Activated CD8-positive, alpha-beta T cell treated with anti-CD3 and anti-CD28 coated beads for 36 hours (primary cell): ENCODE measurements around the gene CDT1. TPM values are rescaled to one million over a fixed set of nuclear protein-coding genes. Genes with fewer than 3 reads are reported as not detected.

ENCODE experiments used
- ATAC-seq: fragments of 200-7000 bp; cut with Tn5 transposase; one replicate; pipeline ENCODE4 v1.10.0; 2021; ENCODE audit warnings: mild to moderate bottlenecking, moderate library complexity
- CTCF ChIA-PET: fragments of 350-600 bp; sonication (Branson Sonifier 250); formaldehyde crosslinking; loops from one replicate; lab custom pipeline; 2021; ENCODE audit warnings: antibody characterized with exemption; lab: Charles Lee
- POLR2A ChIA-PET: fragments of 350-600 bp; sonication (Branson Sonifier 250); formaldehyde crosslinking; loops from one replicate; lab custom pipeline; 2021; ENCODE audit warnings: antibody characterized with exemption; lab: Charles Lee
- DNase-seq: peaks from one replicate; pipeline ENCODE4 v3.0.0-alpha.2; 2020
- H3K27ac Mint-ChIP-seq: one replicate; pipeline ENCODE4 v1.8.0; 2021; ENCODE audit warnings: mild to moderate bottlenecking, mixed read lengths
- H3K27me3 Mint-ChIP-seq: one replicate; pipeline ENCODE4 v1.8.0; 2021; ENCODE audit warnings: mixed read lengths
- H3K36me3 Mint-ChIP-seq: one replicate; pipeline ENCODE4 v1.8.0; 2021; ENCODE audit warnings: low read depth, mixed read lengths
- H3K4me1 Mint-ChIP-seq: one replicate; pipeline ENCODE4 v1.8.0; 2021; ENCODE audit warnings: low read depth, mixed read lengths
- H3K4me3 Mint-ChIP-seq: one replicate; pipeline ENCODE4 v1.8.0; 2021; ENCODE audit warnings: mild to moderate bottlenecking, moderate library complexity, mixed read lengths
- H3K9me3 Mint-ChIP-seq: one replicate; pipeline ENCODE4 v1.8.0; 2021; ENCODE audit warnings: mixed read lengths
- CTCF ChIP-seq: fragments of 200-600 bp; IDR thresholded peaks from one replicate; pipeline ENCODE4 v1.8.0; 2022; ENCODE audit warnings: antibody characterized with exemption, mild to moderate bottlenecking
- intact Hi-C: fragments of 100-400 bp; cut with micrococcal nuclease; formaldehyde crosslinking; loops from one replicate; pipeline ENCODE4 v1.10.0; 2022
- total RNA-seq, 2 experiments: library from RNA; stranded (reverse); gene quantifications; one replicate each; pipeline ENCODE4 v1.2.3, GENCODE V29; 2021

Gene CDT1
- total RNA-seq, 2 experiments from 2014 or later = 180 to 182 TPM

DNA sequence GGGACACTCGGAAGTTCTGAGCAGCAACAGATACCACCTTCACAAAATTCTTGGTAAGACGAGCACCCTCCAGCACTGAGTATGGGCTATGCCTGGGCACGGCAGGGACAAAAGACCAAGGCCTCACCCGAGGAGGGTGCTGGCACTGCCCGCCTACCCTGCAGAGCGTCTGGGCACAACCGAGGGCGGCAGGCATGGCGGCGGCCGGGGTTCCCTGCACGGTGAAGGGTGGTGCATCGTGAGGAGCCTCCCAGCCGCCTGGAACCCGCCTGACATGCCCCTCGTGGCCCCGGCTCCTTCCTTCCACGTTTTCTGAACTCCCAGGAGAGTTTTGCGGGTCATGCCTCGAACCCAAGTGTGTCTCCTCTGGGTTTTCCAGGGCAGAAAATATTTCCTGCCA is 34.2 kb downstream of the CDT1 start:
- Mint-ChIP-seq H3K36me3 (no peaks in the 10 kb centered on the region), H3K27ac (no peak overlapping the region), H3K9me3 (no peaks in the 10 kb centered on the region), H3K4me1 (no peaks in the 10 kb centered on the region), H3K27me3 (no peaks in the 10 kb centered on the region), H3K4me3 (no peak overlapping the region)
- CTCF ChIA-PET = no interaction called here
- intact Hi-C loops = no loop called here
- POLR2A ChIA-PET = no interaction called here
- ATAC-seq (no peak), DNase-seq (no peak)
- TF ChIP-seq CTCF = no peak

DNA sequence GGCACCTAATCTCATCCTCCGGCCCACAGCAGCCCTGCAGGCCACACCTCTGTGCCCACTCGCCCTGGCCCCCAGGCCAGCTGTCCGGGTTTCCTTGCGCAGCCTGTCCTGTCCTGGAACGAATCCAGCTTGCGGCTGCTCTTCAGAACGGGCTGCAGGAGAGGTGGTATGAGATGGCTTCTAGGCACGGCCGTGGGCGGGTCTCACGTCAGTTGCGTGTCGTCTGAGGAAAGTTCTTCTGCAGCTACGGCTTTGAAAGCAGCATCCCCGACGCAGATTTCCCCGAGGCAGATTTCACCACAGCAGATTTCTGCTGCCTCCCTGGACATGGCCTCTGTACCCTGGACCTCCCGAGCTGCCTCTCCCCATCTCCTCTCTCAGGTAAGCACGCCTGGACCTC is 35.0 kb downstream of the CDT1 start:
- no peaks in the 10 kb centered on the region for H3K36me3 Mint-ChIP-seq

DNA sequence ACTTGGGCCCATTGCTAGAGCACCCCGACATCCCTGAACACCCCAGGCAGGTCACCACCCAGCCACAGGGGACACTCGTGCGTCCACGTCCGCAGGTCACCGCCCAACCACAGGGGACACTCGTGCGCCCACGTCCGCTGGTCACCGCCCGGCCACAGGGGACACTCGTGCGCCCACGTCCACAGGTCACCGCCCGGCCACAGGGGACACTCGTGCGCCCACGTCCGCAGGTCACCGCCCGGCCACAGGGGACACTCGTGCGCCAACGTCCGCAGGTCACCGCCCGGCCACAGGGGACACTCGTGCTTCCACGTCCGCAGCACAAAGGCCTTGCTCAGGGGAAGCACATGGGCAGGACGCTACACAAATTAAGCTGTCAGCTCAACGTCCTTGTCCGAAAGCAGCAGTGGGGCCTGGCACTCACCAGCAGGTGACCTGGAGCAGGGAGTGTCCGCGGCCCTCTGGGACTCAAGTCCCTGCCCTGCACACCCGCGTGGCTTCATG is 35.5 kb downstream of the CDT1 start:
- H3K4me3 Mint-ChIP-seq = no peak overlapping the region
- ATAC-seq = no peak
- CTCF ChIA-PET = interaction anchor here (1.3 kb wide), 1 partner anchor 19 kb away, joined by 4 read pairs; the partner anchor contains the start of genes GALNS and TRAPPC2L
- no peak for TF ChIP-seq CTCF
- H3K4me1 Mint-ChIP-seq = no peaks in the 10 kb centered on the region
- POLR2A ChIA-PET = interaction anchor here (0.8 kb wide), 1 partner anchor 10 kb away, joined by 4 read pairs; no protein-coding TSS in a partner anchor
- DNase-seq = no peak
- H3K27ac Mint-ChIP-seq = no peak overlapping the region
- H3K36me3 Mint-ChIP-seq = no peaks in the 10 kb centered on the region
- intact Hi-C loops = no loop called here
- no peaks in the 10 kb centered on the region for H3K27me3 Mint-ChIP-seq
- H3K9me3 Mint-ChIP-seq = no peaks in the 10 kb centered on the region

More for the DNA sequence above, 35.0 kb downstream of the CDT1 start:
- no peak for TF ChIP-seq CTCF
- no peak for ATAC-seq
- Mint-ChIP-seq H3K4me1 (no peaks in the 10 kb centered on the region), H3K4me3 (no peak overlapping the region), H3K27ac (no peak overlapping the region), H3K9me3 (no peaks in the 10 kb centered on the region), H3K27me3 (no peaks in the 10 kb centered on the region)
- intact Hi-C loops = no loop called here
- DNase-seq = no peak
- POLR2A ChIA-PET = interaction anchor here (0.8 kb wide), 1 partner anchor 11 kb away, joined by 4 read pairs; no protein-coding TSS in a partner anchor
- CTCF ChIA-PET = interaction anchor here (1.3 kb wide), 1 partner anchor 19 kb away, joined by 4 read pairs; the partner anchor contains the start of genes GALNS and TRAPPC2L

DNA sequence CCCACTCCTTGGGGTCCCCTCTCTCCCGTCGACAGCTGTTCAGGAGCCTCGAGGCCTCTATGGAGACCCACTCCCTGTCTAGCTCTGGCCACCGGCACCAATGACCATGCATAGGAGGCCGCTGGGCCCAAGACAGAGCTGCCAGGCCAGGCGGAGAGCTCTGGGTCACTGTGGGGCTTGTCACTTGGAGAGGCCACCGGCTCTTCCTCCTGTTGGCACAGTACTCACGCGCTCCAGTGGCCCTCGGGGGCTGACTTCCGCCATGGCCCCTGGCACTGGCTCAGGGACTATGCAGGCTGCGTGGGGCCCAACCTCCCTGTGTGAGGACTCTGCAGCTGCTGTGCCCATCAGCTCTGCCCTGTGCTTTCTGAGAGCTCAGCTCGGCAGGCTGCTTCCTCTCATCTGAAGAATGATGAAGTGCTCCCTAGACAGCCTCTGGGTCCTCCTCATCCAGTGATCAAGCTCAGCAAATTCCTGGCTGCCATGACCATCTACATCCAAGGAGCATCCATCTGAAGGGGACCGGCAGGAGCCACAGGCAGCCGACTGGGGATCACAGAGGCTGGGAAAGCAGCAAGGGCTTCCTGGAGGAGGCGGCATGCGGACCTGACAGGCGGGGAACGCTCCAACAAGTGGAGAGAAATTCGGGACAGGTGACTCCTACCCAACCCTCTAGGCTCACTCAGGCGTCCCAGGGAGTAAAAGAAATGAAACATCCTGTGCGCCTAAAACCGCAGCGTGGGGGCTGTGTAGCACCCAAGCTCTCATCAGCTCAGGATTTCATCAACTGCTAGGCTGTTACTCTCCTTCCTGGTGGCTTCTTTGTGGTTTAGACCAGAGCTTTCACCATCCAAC is 36.4 kb downstream of the CDT1 start:
- H3K36me3 Mint-ChIP-seq = no peaks in the 10 kb centered on the region
- ChIA-PET CTCF (interaction anchor here (1.3 to 1.5 kb wide), 2 partner anchors 18 kb away, joined by 4 read pairs; partner anchors contain the start of genes GALNS and TRAPPC2L), POLR2A (interaction anchor here (0.5 kb wide), 1 partner anchor 873 kb away, joined by 3 read pairs; no protein-coding TSS in a partner anchor)
- no peak overlapping the region for H3K4me3 Mint-ChIP-seq
- H3K27ac Mint-ChIP-seq = no peak overlapping the region
- no peak for TF ChIP-seq CTCF
- H3K27me3 Mint-ChIP-seq = no peaks in the 10 kb centered on the region
- no peaks in the 10 kb centered on the region for H3K4me1 Mint-ChIP-seq
- no peaks in the 10 kb centered on the region for H3K9me3 Mint-ChIP-seq
- intact Hi-C loops = loop anchor here (10.0 kb wide), 1 partner anchor 65 kb away; no protein-coding TSS in a partner anchor
- no peak for ATAC-seq
- DNase-seq = no peak
